Lower lobe of right lung (tissue), 2 donors: ENCODE data around the gene JHY. TPM values are rescaled to one million over a fixed set of nuclear protein-coding genes. Genes with fewer than 3 reads are reported as not detected.

Experiments used
- ATAC-seq, 2 donors: fragments of 200-7000 bp; cut with Tn5 transposase; one replicate each; pipeline ENCODE4 v1.9.1; 2020 to 2022; ENCODE audit warnings: mild to moderate bottlenecking in 2 of 2, moderate library complexity in 2 of 2
- DNase-seq: peaks from one replicate; pipeline ENCODE4 v3.0.0-alpha.2; 2020
- H3K27ac ChIP-seq: fragments of 200-600 bp; one replicate; pipeline ENCODE4 v1.8.0; 2022
- H3K27me3 ChIP-seq: fragments of 200-600 bp; one replicate; pipeline ENCODE4 v1.8.0; 2022; ENCODE audit warnings: low read depth
- H3K36me3 ChIP-seq: fragments of 200-600 bp; one replicate; pipeline ENCODE4 v1.8.0; 2022; ENCODE audit warnings: mild to moderate bottlenecking
- H3K4me1 ChIP-seq: fragments of 200-600 bp; one replicate; pipeline ENCODE4 v1.8.0; 2022
- H3K4me3 ChIP-seq: fragments of 200-600 bp; one replicate; pipeline ENCODE4 v1.8.0; 2022; ENCODE audit warnings: mild to moderate bottlenecking
- H3K9me3 ChIP-seq: fragments of 200-600 bp; one replicate; pipeline ENCODE4 v1.8.0; 2022
- CTCF ChIP-seq: fragments of 200-600 bp; IDR thresholded peaks from one replicate; pipeline ENCODE4 v1.8.0; 2022; ENCODE audit warnings: antibody characterized with exemption, mild to moderate bottlenecking
- intact Hi-C: fragments of 100-400 bp; cut with DNase I; formaldehyde crosslinking; loops from one replicate; pipeline ENCODE4 v1.11.0; 2022
- total RNA-seq: library from RNA; stranded (reverse); fragmentation: NEBNext Ultra II Directional; extraction: Animal tissue kit (Norgen Biotek cat#: 25700); gene quantifications from one replicate; pipeline ENCODE4 v1.2.1, GENCODE V29; 2021
- donor health status: DM: no; HTN: yes; CAD: no; lungs with severe emphysema.

The JHY gene
- total RNA-seq, 1 donor from 2014 or later, result 10.4 TPM

- Histone ChIP-seq H3K9me3 (no peaks in the 10 kb centered on the region), H3K27me3 (peaks cover 96% of the 10 kb centered on the region), H3K4me1 (peaks cover 12% of the 10 kb centered on the region), H3K36me3 (no peaks in the 10 kb centered on the region), H3K4me3 (peak overlapping the region; percentile 28), H3K27ac (no peak overlapping the region)
- no peak for TF ChIP-seq CTCF
- intact Hi-C loops, result no loop called here
- no peak for DNase-seq
- ATAC-seq, result no peak
Observed at GRCh38 chr11:122976734-122977469, 94.3 kb downstream of the JHY start.

- Histone ChIP-seq H3K4me1 (peaks cover 12% of the 10 kb centered on the region), H3K36me3 (no peaks in the 10 kb centered on the region), H3K27me3 (peaks cover 100% of the 10 kb centered on the region), H3K27ac (no peak overlapping the region), H3K9me3 (no peaks in the 10 kb centered on the region), H3K4me3 (peak overlapping the region; percentile 28)
- peak in 1 of 2 donors; percentile 23 for ATAC-seq
- no peak for TF ChIP-seq CTCF
- DNase-seq, result no peak
- intact Hi-C loops, result no loop called here
Observed at GRCh38 chr11:122977470-122978298, 95.1 kb downstream of the JHY start.

- intact Hi-C loops, result no loop called here
- no peak for TF ChIP-seq CTCF
- no peak for DNase-seq
- Histone ChIP-seq H3K36me3 (no peaks in the 10 kb centered on the region), H3K4me1 (peaks cover 12% of the 10 kb centered on the region), H3K27ac (no peak overlapping the region), H3K9me3 (no peaks in the 10 kb centered on the region), H3K4me3 (no peak overlapping the region), H3K27me3 (peaks cover 100% of the 10 kb centered on the region)
- no peak for ATAC-seq
Observed at GRCh38 chr11:122978299-122978620, 95.7 kb downstream of the JHY start.

GRCh38 chr11:122979103-122979814, 96.7 kb downstream of the JHY start:
- Histone ChIP-seq H3K27me3 (peaks cover 100% of the 10 kb centered on the region), H3K4me3 (no peak overlapping the region), H3K4me1 (peaks cover 21% of the 10 kb centered on the region), H3K27ac (no peak overlapping the region), H3K36me3 (no peaks in the 10 kb centered on the region), H3K9me3 (no peaks in the 10 kb centered on the region)
- intact Hi-C loops, result no loop called here
- DNase-seq (no peak), ATAC-seq (no peak)
- TF ChIP-seq CTCF, result no peak

- TF ChIP-seq CTCF, result no peak
- no peak overlapping the region for H3K27ac ChIP-seq
- ATAC-seq, result no peak
- no peak overlapping the region for H3K4me3 ChIP-seq
- no peaks in the 10 kb centered on the region for H3K36me3 ChIP-seq
- intact Hi-C loops, result no loop called here
- DNase-seq, result no peak
- peaks cover 99% of the 10 kb centered on the region for H3K27me3 ChIP-seq
- H3K4me1 ChIP-seq, result peaks cover 29% of the 10 kb centered on the region
- no peaks in the 10 kb centered on the region for H3K9me3 ChIP-seq
Observed at GRCh38 chr11:122979815-122980595, 97.4 kb downstream of the JHY start.
